GM23338 (cell line): ENCODE measurements around the gene CAMTA1.

Experiments used
- CREB1 ChIP-seq: fragments of 250-450 bp; sonication (Bioruptor Pico); IDR thresholded peaks from 2 replicates; pipeline ENCODE4 v1.5.0; 2020; ENCODE audit warnings: low read depth, mild to moderate bottlenecking, moderate library complexity
- EZH2 ChIP-seq: fragments of 200-600 bp; sonication (generic); IDR thresholded peaks from one replicate; pipeline ENCODE4 v1.8.0; 2017; ENCODE audit warnings: antibody characterized with exemption, mild to moderate bottlenecking, low read depth; ENCODE audit not compliant: unreplicated experiment
- EZH2phosphoT487 ChIP-seq: fragments of 200-600 bp; sonication (generic); IDR thresholded peaks from one replicate; pipeline ENCODE4 v1.8.1; 2018; ENCODE audit warnings: antibody characterized with exemption; ENCODE audit not compliant: unreplicated experiment
- JUNB ChIP-seq: IDR thresholded peaks from one replicate; pipeline ENCODE4 v1.6.1; 2016; ENCODE audit warnings: antibody characterized with exemption; ENCODE audit not compliant: unreplicated experiment
- POLR2AphosphoS5 ChIP-seq: IDR thresholded peaks from 2 replicates; pipeline ENCODE4 v1.6.1; 2016; ENCODE audit warnings: antibody characterized with exemption, low read depth
- STAT1 ChIP-seq: IDR thresholded peaks from one replicate; pipeline ENCODE4 v1.6.1; 2016; ENCODE audit warnings: antibody characterized with exemption; ENCODE audit not compliant: unreplicated experiment
- TF ChIP-seq, protein P1 (sequence below), 2 experiments: fragments of 200-600 bp in 1 of 2; sonication (generic) in 1 of 2; conservative IDR thresholded peaks; 2 replicates each; pipeline versions ENCODE4 v1.5.1 to v1.6.1; 2016 to 2017; ENCODE audit warnings: antibody characterized with exemption in 2 of 2, low read depth in 2 of 2, mild to moderate bottlenecking in 2 of 2, moderate library complexity in 1 of 2
- TF ChIP-seq, protein P2 (sequence below): IDR thresholded peaks from one replicate; pipeline ENCODE4 v1.6.1; 2018; ENCODE audit warnings: antibody characterized with exemption; ENCODE audit not compliant: unreplicated experiment
- TF ChIP-seq, protein P3 (sequence below): IDR thresholded peaks from 2 replicates; pipeline ENCODE4 v1.6.1; 2016; ENCODE audit warnings: antibody characterized with exemption

DNA sequence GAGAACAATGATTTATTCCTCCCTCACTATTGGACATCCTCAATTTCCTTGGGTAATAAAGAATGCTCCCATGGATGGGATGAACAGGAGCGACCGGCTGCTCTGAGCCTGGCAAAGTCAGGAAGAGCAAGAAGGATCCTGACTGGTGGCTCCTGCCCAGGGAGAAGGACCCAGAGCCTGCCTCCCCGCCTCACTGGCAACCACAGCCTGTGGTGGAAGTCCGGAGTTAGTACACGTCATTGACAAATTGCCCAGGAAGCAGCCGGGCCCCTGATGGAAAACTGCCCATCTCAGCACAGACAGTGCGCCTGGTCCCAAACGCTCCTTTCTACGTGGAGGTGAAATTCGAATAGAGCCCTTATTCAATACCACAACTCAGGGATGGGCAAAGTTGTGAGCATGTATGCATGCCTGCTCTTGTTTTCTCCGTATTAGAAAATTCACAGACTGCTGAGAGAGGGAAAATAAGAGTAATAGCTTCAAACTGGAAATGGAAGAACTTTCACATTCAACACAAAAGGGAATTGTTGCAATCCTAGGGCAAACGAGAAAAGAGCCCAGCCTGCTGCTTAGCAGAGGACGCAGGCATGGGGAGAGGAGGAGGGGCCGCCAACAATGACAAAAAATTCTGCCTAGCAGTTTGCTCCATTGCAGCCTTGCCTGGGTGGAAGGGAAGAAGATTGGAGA is 588.8 kb downstream of the CAMTA1 start:
- no peak for TF ChIP-seq CREB1 (CRISPR knock-in tag)
- TF ChIP-seq, protein P1, sequence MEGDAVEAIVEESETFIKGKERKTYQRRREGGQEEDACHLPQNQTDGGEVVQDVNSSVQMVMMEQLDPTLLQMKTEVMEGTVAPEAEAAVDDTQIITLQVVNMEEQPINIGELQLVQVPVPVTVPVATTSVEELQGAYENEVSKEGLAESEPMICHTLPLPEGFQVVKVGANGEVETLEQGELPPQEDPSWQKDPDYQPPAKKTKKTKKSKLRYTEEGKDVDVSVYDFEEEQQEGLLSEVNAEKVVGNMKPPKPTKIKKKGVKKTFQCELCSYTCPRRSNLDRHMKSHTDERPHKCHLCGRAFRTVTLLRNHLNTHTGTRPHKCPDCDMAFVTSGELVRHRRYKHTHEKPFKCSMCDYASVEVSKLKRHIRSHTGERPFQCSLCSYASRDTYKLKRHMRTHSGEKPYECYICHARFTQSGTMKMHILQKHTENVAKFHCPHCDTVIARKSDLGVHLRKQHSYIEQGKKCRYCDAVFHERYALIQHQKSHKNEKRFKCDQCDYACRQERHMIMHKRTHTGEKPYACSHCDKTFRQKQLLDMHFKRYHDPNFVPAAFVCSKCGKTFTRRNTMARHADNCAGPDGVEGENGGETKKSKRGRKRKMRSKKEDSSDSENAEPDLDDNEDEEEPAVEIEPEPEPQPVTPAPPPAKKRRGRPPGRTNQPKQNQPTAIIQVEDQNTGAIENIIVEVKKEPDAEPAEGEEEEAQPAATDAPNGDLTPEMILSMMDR (conservative IDR thresholded peaks at IDR 0.05; ENCODE audit: low read depth in 2 of 2), result no peak
- TF ChIP-seq EZH2phosphoT487, result no peak
- TF ChIP-seq EZH2, result no peak
- TF ChIP-seq, protein P2, sequence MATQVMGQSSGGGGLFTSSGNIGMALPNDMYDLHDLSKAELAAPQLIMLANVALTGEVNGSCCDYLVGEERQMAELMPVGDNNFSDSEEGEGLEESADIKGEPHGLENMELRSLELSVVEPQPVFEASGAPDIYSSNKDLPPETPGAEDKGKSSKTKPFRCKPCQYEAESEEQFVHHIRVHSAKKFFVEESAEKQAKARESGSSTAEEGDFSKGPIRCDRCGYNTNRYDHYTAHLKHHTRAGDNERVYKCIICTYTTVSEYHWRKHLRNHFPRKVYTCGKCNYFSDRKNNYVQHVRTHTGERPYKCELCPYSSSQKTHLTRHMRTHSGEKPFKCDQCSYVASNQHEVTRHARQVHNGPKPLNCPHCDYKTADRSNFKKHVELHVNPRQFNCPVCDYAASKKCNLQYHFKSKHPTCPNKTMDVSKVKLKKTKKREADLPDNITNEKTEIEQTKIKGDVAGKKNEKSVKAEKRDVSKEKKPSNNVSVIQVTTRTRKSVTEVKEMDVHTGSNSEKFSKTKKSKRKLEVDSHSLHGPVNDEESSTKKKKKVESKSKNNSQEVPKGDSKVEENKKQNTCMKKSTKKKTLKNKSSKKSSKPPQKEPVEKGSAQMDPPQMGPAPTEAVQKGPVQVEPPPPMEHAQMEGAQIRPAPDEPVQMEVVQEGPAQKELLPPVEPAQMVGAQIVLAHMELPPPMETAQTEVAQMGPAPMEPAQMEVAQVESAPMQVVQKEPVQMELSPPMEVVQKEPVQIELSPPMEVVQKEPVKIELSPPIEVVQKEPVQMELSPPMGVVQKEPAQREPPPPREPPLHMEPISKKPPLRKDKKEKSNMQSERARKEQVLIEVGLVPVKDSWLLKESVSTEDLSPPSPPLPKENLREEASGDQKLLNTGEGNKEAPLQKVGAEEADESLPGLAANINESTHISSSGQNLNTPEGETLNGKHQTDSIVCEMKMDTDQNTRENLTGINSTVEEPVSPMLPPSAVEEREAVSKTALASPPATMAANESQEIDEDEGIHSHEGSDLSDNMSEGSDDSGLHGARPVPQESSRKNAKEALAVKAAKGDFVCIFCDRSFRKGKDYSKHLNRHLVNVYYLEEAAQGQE, result no peak
- TF ChIP-seq, protein P3, sequence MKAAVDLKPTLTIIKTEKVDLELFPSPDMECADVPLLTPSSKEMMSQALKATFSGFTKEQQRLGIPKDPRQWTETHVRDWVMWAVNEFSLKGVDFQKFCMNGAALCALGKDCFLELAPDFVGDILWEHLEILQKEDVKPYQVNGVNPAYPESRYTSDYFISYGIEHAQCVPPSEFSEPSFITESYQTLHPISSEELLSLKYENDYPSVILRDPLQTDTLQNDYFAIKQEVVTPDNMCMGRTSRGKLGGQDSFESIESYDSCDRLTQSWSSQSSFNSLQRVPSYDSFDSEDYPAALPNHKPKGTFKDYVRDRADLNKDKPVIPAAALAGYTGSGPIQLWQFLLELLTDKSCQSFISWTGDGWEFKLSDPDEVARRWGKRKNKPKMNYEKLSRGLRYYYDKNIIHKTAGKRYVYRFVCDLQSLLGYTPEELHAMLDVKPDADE, result no peak
- TF ChIP-seq POLR2AphosphoS5, result no peak
- TF ChIP-seq STAT1, result no peak
- TF ChIP-seq JUNB, result no peak
